K562 (cell line): ENCODE results near the gene EXD2. TPM values are rescaled to one million over a fixed set of nuclear protein-coding genes. Genes with fewer than 3 reads are reported as not detected.

ENCODE experiments used
- ARNT ChIP-seq, 2 experiments: fragments of 450-650 bp; IDR thresholded peaks; 2 replicates each; pipeline ENCODE4 v1.6.1; 2016; ENCODE audit warnings: mild to moderate bottlenecking in 1 of 2
- CC2D1A ChIP-seq: fragments of 450-650 bp; IDR thresholded peaks from 2 replicates; pipeline ENCODE4 v1.6.1; 2017; ENCODE audit warnings: mild to moderate bottlenecking
- ERF ChIP-seq: fragments of 450-650 bp; formaldehyde crosslinking; IDR thresholded peaks from 2 replicates; pipeline ENCODE4 v1.4.0; 2020; ENCODE audit warnings: mild to moderate bottlenecking, mixed read lengths
- FOXK1 ChIP-seq: sonication (generic); formaldehyde crosslinking; IDR thresholded peaks from 2 replicates; pipeline ENCODE4 v1.8.0; 2022; ENCODE audit warnings: missing genetic modification reagents, mild to moderate bottlenecking, borderline replicate concordance
- JUND ChIP-seq, 2 experiments: IDR thresholded peaks; 2 replicates in 1 of 2; 3 replicates in 1 of 2; pipeline ENCODE4 v1.6.1; 2011; ENCODE audit warnings: borderline replicate concordance in 2 of 2, low read depth in 2 of 2, low read length in 2 of 2, improper control_type of control experiment in 1 of 2, missing biosample characterization in 1 of 2, missing genetic modification characterization in 1 of 2, missing genetic modification reagents in 1 of 2
- MYBL2 ChIP-seq, 2 experiments: fragments of 450-650 bp in 1 of 2; sonication (generic) in 1 of 2; formaldehyde crosslinking in 1 of 2; IDR thresholded peaks; 2 replicates each; pipeline versions ENCODE4 v1.6.1 to v1.8.1; 2017 to 2022; ENCODE audit warnings: borderline replicate concordance in 1 of 2, inconsistent platforms in 1 of 2, low read depth in 1 of 2, mild to moderate bottlenecking in 1 of 2, missing genetic modification reagents in 1 of 2, moderate library complexity in 1 of 2
- RBBP5 ChIP-seq: fragments of 200-600 bp; sonication (generic); IDR thresholded peaks from 2 replicates; pipeline ENCODE4 v1.6.1; 2012; ENCODE audit warnings: borderline replicate concordance, mild to moderate bottlenecking, low read length, control low read depth, inconsistent platforms; ENCODE audit not compliant: insufficient read depth, poor library complexity, severe bottlenecking
- XRCC5 ChIP-seq: fragments of 200-400 bp; formaldehyde crosslinking; IDR thresholded peaks from 2 replicates; pipeline ENCODE4 v1.6.1; 2017; ENCODE audit warnings: low read depth, mild to moderate bottlenecking, low read length
- ZC3H4 ChIP-seq: sonication (generic); formaldehyde crosslinking; IDR thresholded peaks from 2 replicates; pipeline ENCODE4 v1.9.0; 2021; ENCODE audit warnings: missing genetic modification reagents, borderline replicate concordance
- ZNF12 ChIP-seq: sonication (generic); formaldehyde crosslinking; IDR thresholded peaks from 2 replicates; pipeline ENCODE4 v1.4.0; 2020; ENCODE audit warnings: mild to moderate bottlenecking, missing genetic modification reagents
- ZNF507 ChIP-seq: conservative IDR thresholded peaks from 2 replicates; pipeline ENCODE4 v1.6.1; 2017; ENCODE audit warnings: missing genetic modification characterization, missing compliant biosample characterization
- ZNF764 ChIP-seq: fragments of 250-450 bp; sonication (Bioruptor Pico); IDR thresholded peaks from 2 replicates; pipeline ENCODE4 v1.4.0; 2020; ENCODE audit warnings: low read depth, mild to moderate bottlenecking, moderate library complexity
- polyA plus RNA-seq, 8 experiments: library from polyadenylated mRNA; depleted of rRNA in 4 of 8; stranded (reverse) in 5 of 8; unstranded in 3 of 8; fragments of >200 nt; fragmentation: Nextera tagmentation in 2 of 8; fragmentation: Illumina TruSeq in 1 of 8; extraction: Ambion mirVana in 2 of 8; extraction: Trizol in 1 of 8; gene quantifications; 2 replicates each; pipeline versions ENCODE4 v1.2.1 to v1.2.3, GENCODE V29; 2011 to 2014; ENCODE audit warnings: inconsistent platforms in 1 of 8, missing spikeins in 1 of 8
- total RNA-seq, 7 experiments: library from RNA; depleted of rRNA in 6 of 7; stranded (reverse); fragments of >200 nt in 6 of 7; fragmentation: Illumina TruSeq in 2 of 7; extraction: Trizol in 2 of 7; gene quantifications; 2 replicates each; pipeline versions ENCODE4 v1.2.1 to v1.2.3, GENCODE V29; 2011 to 2021; ENCODE audit warnings: low replicate concordance in 1 of 7
- TF ChIP-seq, protein P1 (sequence below): sonication (generic); formaldehyde crosslinking; IDR thresholded peaks from 2 replicates; pipeline ENCODE4 v1.8.1; 2023; ENCODE audit warnings: mild to moderate bottlenecking, missing genetic modification reagents
- TF ChIP-seq, protein P2 (sequence below): fragments of 200-800 bp; sonication (Bioruptor generic); IDR thresholded peaks from 2 replicates; pipeline ENCODE4 v1.6.1; 2017; ENCODE audit warnings: missing genetic modification characterization, missing compliant biosample characterization
- TF ChIP-seq, protein P3 (sequence below): fragments of 450-650 bp; IDR thresholded peaks from 2 replicates; pipeline ENCODE4 v1.6.1; 2017; ENCODE audit warnings: antibody characterized with exemption, mild to moderate bottlenecking

EXD2 gene
- total and polyA plus RNA-seq, 9 of the 15 experiments (the other 6 are each of a cell fraction or from before 2014, with no cell fraction given): 1.6 to 7.5 (median 3.7) TPM

DNA sequence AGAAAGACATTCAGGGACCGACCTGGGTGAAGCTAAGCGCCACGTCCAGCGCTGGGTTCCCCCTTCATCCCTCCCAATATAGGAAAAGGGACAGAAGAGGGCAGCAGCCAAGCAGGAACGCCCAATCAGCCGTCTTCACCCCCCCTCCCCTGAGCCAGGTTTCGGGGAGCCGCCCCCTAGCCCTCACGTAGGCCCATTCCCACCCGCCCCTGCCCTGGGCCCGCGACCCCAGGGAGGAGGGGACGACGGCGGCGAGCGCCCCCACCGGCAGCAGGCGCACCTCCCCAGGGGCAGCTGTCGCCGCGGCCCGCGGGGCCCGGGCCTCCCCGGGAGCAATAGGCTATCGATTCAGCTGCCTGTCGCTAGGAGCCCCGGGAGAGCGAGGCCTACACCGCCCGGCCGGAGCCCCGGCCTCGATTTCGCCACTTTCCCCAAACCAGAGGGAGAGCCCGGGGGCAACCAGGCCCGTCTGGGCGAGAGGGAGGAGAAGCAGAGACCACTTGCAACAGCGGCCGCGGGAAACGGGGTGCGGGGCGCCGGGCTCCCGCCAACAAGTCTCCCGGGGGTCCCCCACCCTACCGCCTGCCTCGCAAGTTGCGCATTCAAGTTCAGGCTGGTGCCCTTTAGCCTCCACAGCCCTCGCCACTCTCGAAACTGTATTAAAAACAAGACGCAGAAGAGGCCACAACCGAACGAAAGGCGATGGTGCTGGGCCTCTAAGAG lies 39.7 kb upstream of the EXD2 start (continued):
- TF ChIP-seq JUND (IDR thresholded peaks at IDR 0.05; ENCODE audit: borderline replicate concordance, low read depth, low read length): no peak
- TF ChIP-seq JUND (tag; IDR thresholded peaks at IDR 0.05; ENCODE audit: borderline replicate concordance, low read depth, low read length): peak; percentile 19; the same call in 1 of the 3 replicates
- TF ChIP-seq, protein P1, sequence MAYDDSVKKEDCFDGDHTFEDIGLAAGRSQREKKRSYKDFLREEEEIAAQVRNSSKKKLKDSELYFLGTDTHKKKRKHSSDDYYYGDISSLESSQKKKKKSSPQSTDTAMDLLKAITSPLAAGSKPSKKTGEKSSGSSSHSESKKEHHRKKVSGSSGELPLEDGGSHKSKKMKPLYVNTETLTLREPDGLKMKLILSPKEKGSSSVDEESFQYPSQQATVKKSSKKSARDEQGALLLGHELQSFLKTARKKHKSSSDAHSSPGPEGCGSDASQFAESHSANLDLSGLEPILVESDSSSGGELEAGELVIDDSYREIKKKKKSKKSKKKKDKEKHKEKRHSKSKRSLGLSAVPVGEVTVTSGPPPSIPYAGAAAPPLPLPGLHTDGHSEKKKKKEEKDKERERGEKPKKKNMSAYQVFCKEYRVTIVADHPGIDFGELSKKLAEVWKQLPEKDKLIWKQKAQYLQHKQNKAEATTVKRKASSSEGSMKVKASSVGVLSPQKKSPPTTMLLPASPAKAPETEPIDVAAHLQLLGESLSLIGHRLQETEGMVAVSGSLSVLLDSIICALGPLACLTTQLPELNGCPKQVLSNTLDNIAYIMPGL (CRISPR knock-in tag): peak; percentile 66; the same call in 1 of the 2 replicates
- TF ChIP-seq, protein P2, sequence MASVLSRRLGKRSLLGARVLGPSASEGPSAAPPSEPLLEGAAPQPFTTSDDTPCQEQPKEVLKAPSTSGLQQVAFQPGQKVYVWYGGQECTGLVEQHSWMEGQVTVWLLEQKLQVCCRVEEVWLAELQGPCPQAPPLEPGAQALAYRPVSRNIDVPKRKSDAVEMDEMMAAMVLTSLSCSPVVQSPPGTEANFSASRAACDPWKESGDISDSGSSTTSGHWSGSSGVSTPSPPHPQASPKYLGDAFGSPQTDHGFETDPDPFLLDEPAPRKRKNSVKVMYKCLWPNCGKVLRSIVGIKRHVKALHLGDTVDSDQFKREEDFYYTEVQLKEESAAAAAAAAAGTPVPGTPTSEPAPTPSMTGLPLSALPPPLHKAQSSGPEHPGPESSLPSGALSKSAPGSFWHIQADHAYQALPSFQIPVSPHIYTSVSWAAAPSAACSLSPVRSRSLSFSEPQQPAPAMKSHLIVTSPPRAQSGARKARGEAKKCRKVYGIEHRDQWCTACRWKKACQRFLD (CRISPR knock-in tag): 0 out of 2 replicates have a peak, but pooled peaks have one; percentile 36
- no peak for TF ChIP-seq ZNF764
- TF ChIP-seq XRCC5: peak; percentile 79; the same call in 1 of the 2 replicates
- no peak for TF ChIP-seq CC2D1A
- TF ChIP-seq FOXK1: no peak
- TF ChIP-seq MYBL2 (IDR thresholded peaks at IDR 0.05; ENCODE audit: low read depth): no peak
- no peak for TF ChIP-seq MYBL2 (CRISPR knock-in tag; IDR thresholded peaks at IDR 0.05; ENCODE audit: borderline replicate concordance)
- no peak for TF ChIP-seq ZC3H4 (CRISPR knock-in tag)
- TF ChIP-seq ARNT (IDR thresholded peaks at IDR 0.05): no peak
- TF ChIP-seq RBBP5: peak; percentile 79
- TF ChIP-seq ZNF12: no peak
- no peak for TF ChIP-seq ZNF507 (tag)
- TF ChIP-seq ERF: no peak
- TF ChIP-seq, protein P3, sequence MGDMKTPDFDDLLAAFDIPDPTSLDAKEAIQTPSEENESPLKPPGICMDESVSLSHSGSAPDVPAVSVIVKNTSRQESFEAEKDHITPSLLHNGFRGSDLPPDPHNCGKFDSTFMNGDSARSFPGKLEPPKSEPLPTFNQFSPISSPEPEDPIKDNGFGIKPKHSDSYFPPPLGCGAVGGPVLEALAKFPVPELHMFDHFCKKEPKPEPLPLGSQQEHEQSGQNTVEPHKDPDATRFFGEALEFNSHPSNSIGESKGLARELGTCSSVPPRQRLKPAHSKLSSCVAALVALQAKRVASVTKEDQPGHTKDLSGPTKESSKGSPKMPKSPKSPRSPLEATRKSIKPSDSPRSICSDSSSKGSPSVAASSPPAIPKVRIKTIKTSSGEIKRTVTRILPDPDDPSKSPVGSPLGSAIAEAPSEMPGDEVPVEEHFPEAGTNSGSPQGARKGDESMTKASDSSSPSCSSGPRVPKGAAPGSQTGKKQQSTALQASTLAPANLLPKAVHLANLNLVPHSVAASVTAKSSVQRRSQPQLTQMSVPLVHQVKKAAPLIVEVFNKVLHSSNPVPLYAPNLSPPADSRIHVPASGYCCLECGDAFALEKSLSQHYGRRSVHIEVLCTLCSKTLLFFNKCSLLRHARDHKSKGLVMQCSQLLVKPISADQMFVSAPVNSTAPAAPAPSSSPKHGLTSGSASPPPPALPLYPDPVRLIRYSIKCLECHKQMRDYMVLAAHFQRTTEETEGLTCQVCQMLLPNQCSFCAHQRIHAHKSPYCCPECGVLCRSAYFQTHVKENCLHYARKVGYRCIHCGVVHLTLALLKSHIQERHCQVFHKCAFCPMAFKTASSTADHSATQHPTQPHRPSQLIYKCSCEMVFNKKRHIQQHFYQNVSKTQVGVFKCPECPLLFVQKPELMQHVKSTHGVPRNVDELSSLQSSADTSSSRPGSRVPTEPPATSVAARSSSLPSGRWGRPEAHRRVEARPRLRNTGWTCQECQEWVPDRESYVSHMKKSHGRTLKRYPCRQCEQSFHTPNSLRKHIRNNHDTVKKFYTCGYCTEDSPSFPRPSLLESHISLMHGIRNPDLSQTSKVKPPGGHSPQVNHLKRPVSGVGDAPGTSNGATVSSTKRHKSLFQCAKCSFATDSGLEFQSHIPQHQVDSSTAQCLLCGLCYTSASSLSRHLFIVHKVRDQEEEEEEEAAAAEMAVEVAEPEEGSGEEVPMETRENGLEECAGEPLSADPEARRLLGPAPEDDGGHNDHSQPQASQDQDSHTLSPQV: peak; percentile 18; the same call in 1 of the 2 replicates
